ENCODE results near the gene SNAPC3. TPM values are rescaled to one million over a fixed set of nuclear protein-coding genes. Genes with fewer than 3 reads are reported as not detected.

Gene SNAPC3
- total RNA-seq, 4 donors from 2014 or later = 12.5 to 27.4 (median 17.8) TPM

DNA sequence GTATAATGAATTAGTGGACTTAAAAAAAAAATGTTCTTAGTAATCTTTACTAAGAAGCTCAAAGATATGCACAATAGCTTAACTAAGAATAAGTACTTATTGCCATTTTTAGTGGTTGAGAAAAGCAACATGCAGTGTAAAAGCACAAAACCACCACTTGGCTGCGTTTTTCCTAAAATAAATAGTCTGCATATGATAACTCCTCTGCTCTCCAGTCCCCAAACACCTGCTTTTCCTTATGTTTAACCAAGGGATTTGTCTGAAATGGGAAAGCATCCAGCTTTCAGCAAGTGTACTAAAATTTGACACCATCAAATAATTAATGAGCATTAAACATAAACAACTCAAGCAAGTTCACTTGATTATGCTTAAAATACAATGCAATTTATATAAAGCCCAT, 46.7 kb downstream of the SNAPC3 start:
- TF ChIP-seq, protein P1, sequence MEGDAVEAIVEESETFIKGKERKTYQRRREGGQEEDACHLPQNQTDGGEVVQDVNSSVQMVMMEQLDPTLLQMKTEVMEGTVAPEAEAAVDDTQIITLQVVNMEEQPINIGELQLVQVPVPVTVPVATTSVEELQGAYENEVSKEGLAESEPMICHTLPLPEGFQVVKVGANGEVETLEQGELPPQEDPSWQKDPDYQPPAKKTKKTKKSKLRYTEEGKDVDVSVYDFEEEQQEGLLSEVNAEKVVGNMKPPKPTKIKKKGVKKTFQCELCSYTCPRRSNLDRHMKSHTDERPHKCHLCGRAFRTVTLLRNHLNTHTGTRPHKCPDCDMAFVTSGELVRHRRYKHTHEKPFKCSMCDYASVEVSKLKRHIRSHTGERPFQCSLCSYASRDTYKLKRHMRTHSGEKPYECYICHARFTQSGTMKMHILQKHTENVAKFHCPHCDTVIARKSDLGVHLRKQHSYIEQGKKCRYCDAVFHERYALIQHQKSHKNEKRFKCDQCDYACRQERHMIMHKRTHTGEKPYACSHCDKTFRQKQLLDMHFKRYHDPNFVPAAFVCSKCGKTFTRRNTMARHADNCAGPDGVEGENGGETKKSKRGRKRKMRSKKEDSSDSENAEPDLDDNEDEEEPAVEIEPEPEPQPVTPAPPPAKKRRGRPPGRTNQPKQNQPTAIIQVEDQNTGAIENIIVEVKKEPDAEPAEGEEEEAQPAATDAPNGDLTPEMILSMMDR (IDR thresholded peaks at IDR 0.05) = no peak
- TF ChIP-seq POLR2A (IDR thresholded peaks at IDR 0.05) (no peak), POLR2AphosphoS5 (IDR thresholded peaks at IDR 0.05) (no peak), EP300 (IDR thresholded peaks at IDR 0.05) (no peak)
- H3K36me3 ChIP-seq = peaks cover 54% of the 10 kb centered on the region
- no peaks in the 10 kb centered on the region for H3K9me3 ChIP-seq
- H3K4me3 ChIP-seq = no peak overlapping the region
- DNase-seq (ENCODE audit: low spot score in 2 of 2) = no peak
- H3K27ac ChIP-seq = no peak overlapping the region
- WGBS = 90% methylated on average over 1 of the region's 1 CpG
- H3K27me3 ChIP-seq = no peaks in the 10 kb centered on the region
- H3K4me1 ChIP-seq = no peaks in the 10 kb centered on the region

DNA sequence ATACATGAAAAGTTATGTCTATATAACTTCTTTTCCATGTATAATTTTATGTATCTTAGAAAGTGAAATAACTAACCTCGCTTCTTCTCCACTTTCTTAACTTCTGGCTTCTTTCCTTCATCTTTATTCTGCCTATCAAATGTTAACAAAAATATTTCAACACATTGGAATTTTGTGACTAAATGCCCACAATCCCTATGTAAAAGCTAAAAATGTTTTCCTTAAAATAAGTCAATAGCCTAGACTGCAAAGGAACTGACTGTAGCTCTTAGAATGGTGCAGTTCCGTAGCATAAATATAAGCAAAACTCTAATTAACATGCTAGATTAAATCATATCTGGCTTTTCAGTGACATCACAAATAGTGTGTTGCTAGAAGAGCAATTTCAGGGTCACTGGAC, 47.2 kb downstream of the SNAPC3 start:
- Histone ChIP-seq H3K27me3 (no peaks in the 10 kb centered on the region), H3K27ac (no peak overlapping the region), H3K9me3 (no peaks in the 10 kb centered on the region), H3K4me3 (no peak overlapping the region), H3K4me1 (no peaks in the 10 kb centered on the region), H3K36me3 (peaks cover 49% of the 10 kb centered on the region)
- TF ChIP-seq POLR2AphosphoS5 (IDR thresholded peaks at IDR 0.05) (no peak), EP300 (IDR thresholded peaks at IDR 0.05) (no peak), POLR2A (IDR thresholded peaks at IDR 0.05) (no peak)
- TF ChIP-seq, protein P1 (IDR thresholded peaks at IDR 0.05) = no peak
- DNase-seq (ENCODE audit: low spot score in 2 of 2) = no peak
- WGBS = 97% methylated on average over 2 of the region's 2 CpGs

DNA sequence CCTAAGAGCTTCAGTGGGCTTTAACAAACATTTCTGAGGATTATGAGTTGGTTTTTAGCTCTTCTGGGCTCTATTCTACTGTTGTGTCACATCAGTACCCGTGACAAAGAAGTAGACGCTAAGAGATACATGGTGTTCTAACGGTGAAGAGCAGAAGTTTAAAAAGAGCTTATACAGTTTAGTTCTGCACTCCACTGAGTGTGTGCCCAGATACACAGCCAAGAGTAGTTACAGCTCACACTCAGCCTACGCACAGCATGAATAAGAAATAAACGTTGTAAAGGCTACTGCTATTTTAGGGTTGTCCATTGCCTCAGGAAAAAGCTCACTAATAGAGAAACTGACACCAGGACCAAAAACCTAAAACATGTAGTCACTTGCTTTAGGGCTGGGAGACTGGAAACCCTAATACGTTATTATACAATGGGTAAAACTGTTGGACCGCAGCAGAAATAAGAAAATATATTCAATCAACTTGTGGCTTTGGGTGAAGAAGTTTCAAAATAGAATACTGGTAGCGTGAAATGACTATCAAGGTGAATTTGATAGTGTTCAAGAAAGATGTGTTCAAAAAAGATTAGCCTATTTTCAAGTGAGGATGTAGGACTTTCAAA, 53.4 kb downstream of the SNAPC3 start:
- Histone ChIP-seq H3K9me3 (no peaks in the 10 kb centered on the region), H3K27me3 (no peaks in the 10 kb centered on the region), H3K4me3 (no peak overlapping the region), H3K36me3 (peaks cover 24% of the 10 kb centered on the region), H3K4me1 (no peaks in the 10 kb centered on the region), H3K27ac (no peak overlapping the region)
- no peak for DNase-seq (ENCODE audit: low spot score in 2 of 2)
- TF ChIP-seq EP300 (IDR thresholded peaks at IDR 0.05) = no peak
- TF ChIP-seq, protein P1 (IDR thresholded peaks at IDR 0.05) = no peak
- TF ChIP-seq POLR2A (IDR thresholded peaks at IDR 0.05) = no peak
- TF ChIP-seq POLR2AphosphoS5 (IDR thresholded peaks at IDR 0.05) = no peak
- 89% methylated on average over 8 of the region's 8 CpGs for WGBS

DNA sequence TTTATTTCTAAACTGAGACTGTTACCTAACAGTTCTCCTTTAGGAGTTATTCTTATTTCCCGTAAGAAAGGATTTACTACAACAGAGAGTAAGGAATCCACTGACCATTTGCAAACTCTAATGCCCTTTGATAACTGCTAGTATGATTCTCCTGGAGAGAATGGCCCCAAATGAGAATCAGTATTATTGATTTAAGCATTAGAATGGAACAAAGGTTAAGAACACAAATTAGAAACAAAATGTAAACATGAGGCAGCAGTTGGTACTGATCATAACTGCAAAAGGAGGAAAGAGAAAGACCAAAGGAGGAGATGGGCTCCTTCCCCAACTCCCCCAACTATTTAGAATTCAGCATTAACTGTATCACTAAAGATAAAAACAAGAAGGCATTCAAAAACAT, 57.4 kb downstream of the SNAPC3 start:
- TF ChIP-seq POLR2AphosphoS5 (IDR thresholded peaks at IDR 0.05) (no peak), POLR2A (IDR thresholded peaks at IDR 0.05) (no peak), EP300 (IDR thresholded peaks at IDR 0.05) (no peak)
- TF ChIP-seq, protein P1 (IDR thresholded peaks at IDR 0.05) = no peak
- H3K27ac ChIP-seq = no peak overlapping the region

DNA sequence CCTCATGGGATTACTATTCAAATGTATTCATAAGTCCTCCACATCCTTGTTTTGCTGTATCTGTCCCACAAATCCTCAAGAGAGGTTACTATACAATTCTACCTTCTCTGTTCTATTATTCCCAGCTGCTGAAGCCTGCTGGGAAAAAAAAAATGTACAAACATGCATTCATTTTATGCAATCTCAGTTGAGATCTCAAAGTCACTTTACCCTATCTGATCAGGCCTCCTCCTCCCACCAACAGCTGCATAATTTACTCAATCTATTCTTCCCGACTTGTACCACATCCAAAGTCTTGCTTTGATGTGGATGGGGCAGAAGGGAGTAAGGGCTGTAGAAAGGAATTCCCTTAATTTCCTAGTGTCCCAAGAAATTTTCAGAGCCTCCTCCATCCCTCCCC, 59.5 kb downstream of the SNAPC3 start:
- DNase-seq (ENCODE audit: low spot score in 2 of 2) = no peak
- TF ChIP-seq POLR2A (IDR thresholded peaks at IDR 0.05) (no peak), POLR2AphosphoS5 (IDR thresholded peaks at IDR 0.05) (no peak), EP300 (IDR thresholded peaks at IDR 0.05) (no peak)
- TF ChIP-seq, protein P1 (IDR thresholded peaks at IDR 0.05) = no peak
- Histone ChIP-seq H3K4me3 (no peak overlapping the region), H3K36me3 (peaks cover 10% of the 10 kb centered on the region), H3K9me3 (no peaks in the 10 kb centered on the region), H3K27me3 (no peaks in the 10 kb centered on the region), H3K4me1 (no peaks in the 10 kb centered on the region), H3K27ac (no peak overlapping the region)
- 38% methylated on average over 1 of the region's 1 CpG for WGBS

More for the DNA sequence above, 57.4 kb downstream of the SNAPC3 start:
- 87% methylated on average over 1 of the region's 1 CpG for WGBS
- no peaks in the 10 kb centered on the region for H3K9me3 ChIP-seq
- H3K4me3 ChIP-seq = no peak overlapping the region
- H3K36me3 ChIP-seq = peaks cover 16% of the 10 kb centered on the region
- no peaks in the 10 kb centered on the region for H3K4me1 ChIP-seq
- H3K27me3 ChIP-seq = no peaks in the 10 kb centered on the region
- DNase-seq (ENCODE audit: low spot score in 2 of 2) = no peak

All from suprapubic skin (tissue), 4 donors.